SK-N-SH (cell line): Measurements from ENCODE around the gene WDR75. TPM values are rescaled to one million over a fixed set of nuclear protein-coding genes. Genes with fewer than 3 reads are reported as not detected.

Experiments
- CTCF ChIA-PET: fragments of 300-600, 350-600 bp; formaldehyde crosslinking; extraction: SDS; loops from one replicate; lab custom pipeline; 2021; lab: Yijun Ruan, JAX
- POLR2A ChIA-PET: fragments of 350-600 bp; sonication (Branson Sonifier 250); formaldehyde crosslinking; extraction: SDS; loops from one replicate; lab custom pipeline; 2020; ENCODE audit warnings: antibody characterized with exemption, inconsistent platforms; lab: Yijun Ruan, JAX
- DNase-seq: peaks from one replicate; pipeline ENCODE4 v3.0.0; 2012
- H2AFZ ChIP-seq: fragments of 200-600 bp; sonication (generic); 2 replicates; pipeline ENCODE4 v1.8.1; 2016; ENCODE audit warnings: antibody characterized with exemption, mild to moderate bottlenecking, low read depth
- H3F3A ChIP-seq: fragments of 200-600 bp; sonication (generic); replicated peaks from 2 replicates; pipeline ENCODE3; 2016; ENCODE audit warnings: antibody characterized with exemption, mild to moderate bottlenecking; ENCODE audit not compliant: insufficient read depth
- H3K27ac ChIP-seq, 2 experiments: fragments of 200-500 bp in 1 of 2; fragments of 200-600 bp in 1 of 2; sonication (Bioruptor generic) in 1 of 2; sonication (generic), shearing (Covaris generic) in 1 of 2; 2 replicates each; pipeline versions ENCODE4 v1.5.1 to v1.6.1; 2014 to 2016; ENCODE audit warnings: low read depth in 2 of 2, inconsistent platforms in 1 of 2, low read length in 1 of 2, mild to moderate bottlenecking in 1 of 2, mixed read lengths in 1 of 2
- H3K27me3 ChIP-seq: fragments of 200-600 bp; sonication (generic), shearing (Covaris generic); 2 replicates; pipeline ENCODE4 v1.6.1; 2016; ENCODE audit warnings: mixed run types; ENCODE audit not compliant: insufficient read depth
- H3K36me3 ChIP-seq, 2 experiments: fragments of 200-500 bp in 1 of 2; fragments of 200-600 bp in 1 of 2; sonication (Bioruptor generic) in 1 of 2; sonication (generic) in 1 of 2; replicated peaks in 1 of 2; 2 replicates each; pipeline versions ENCODE3 to v1.5.1; 2014 to 2016; ENCODE audit warnings: low read length in 1 of 2, mild to moderate bottlenecking in 1 of 2; ENCODE audit not compliant: insufficient read depth in 2 of 2, control insufficient read depth in 1 of 2
- H3K4me1 ChIP-seq, 2 experiments: fragments of 200-500 bp in 1 of 2; fragments of 200-600 bp in 1 of 2; sonication (Bioruptor generic) in 1 of 2; sonication (generic), shearing (Covaris generic) in 1 of 2; 2 replicates each; pipeline versions ENCODE4 v1.5.1 to v1.6.1; 2014 to 2016; ENCODE audit warnings: low read depth in 1 of 2, low read length in 1 of 2, mixed run types in 1 of 2; ENCODE audit not compliant: insufficient read depth in 2 of 2, control insufficient read depth in 1 of 2
- H3K4me2 ChIP-seq: fragments of 200-600 bp; sonication (generic), shearing (Covaris generic); 2 replicates; pipeline ENCODE4 v1.6.1; 2017; ENCODE audit warnings: mixed run types
- H3K4me3 ChIP-seq, 2 experiments: fragments of 200-500 bp in 1 of 2; fragments of 200-600 bp in 1 of 2; sonication (Bioruptor generic) in 1 of 2; sonication (generic), shearing (Covaris generic) in 1 of 2; 2 replicates each; pipeline versions ENCODE4 v1.5.1 to v1.8.1; 2014 to 2016; ENCODE audit warnings: low read depth in 2 of 2, inconsistent platforms in 1 of 2, low read length in 1 of 2, mild to moderate bottlenecking in 1 of 2, mixed read lengths in 1 of 2, moderate library complexity in 1 of 2
- H3K79me2 ChIP-seq: fragments of 200-600 bp; sonication (generic); 2 replicates; pipeline ENCODE4 v1.8.1; 2017; ENCODE audit warnings: mild to moderate bottlenecking; ENCODE audit not compliant: insufficient read depth
- H3K9ac ChIP-seq: fragments of 200-600 bp; sonication (generic); 2 replicates; pipeline ENCODE4 v1.6.1; 2017; ENCODE audit warnings: mixed run types
- H3K9me2 ChIP-seq: fragments of 200-600 bp; sonication (generic); 2 replicates; pipeline ENCODE4 v1.6.1; 2017; ENCODE audit warnings: mixed run types
- H3K9me3 ChIP-seq: fragments of 200-600 bp; sonication (generic); 2 replicates; pipeline ENCODE4 v1.6.1; 2017; ENCODE audit warnings: mixed run types, mild to moderate bottlenecking, moderate library complexity
- H4K20me1 ChIP-seq: fragments of 200-600 bp; sonication (generic); 2 replicates; pipeline ENCODE4 v1.6.1; 2017; ENCODE audit warnings: mild to moderate bottlenecking, mixed run types; ENCODE audit not compliant: insufficient read depth
- ELF1 ChIP-seq: IDR thresholded peaks from 2 replicates; pipeline ENCODE4 v1.4.0; 2012
- EP300 ChIP-seq, 2 experiments: IDR thresholded peaks; 2 replicates each; pipeline versions ENCODE4 v1.4.0 to v1.6.1; 2012; ENCODE audit warnings: borderline replicate concordance in 1 of 2, low read depth in 1 of 2, low read length in 1 of 2
- EZH2phosphoT487 ChIP-seq: fragments of 200-600 bp; sonication (generic); IDR thresholded peaks from 2 replicates; pipeline ENCODE4 v1.6.1; 2017; ENCODE audit warnings: low read depth, mixed run types, mild to moderate bottlenecking, antibody characterized with exemption, moderate library complexity, borderline replicate concordance
- FOSL2 ChIP-seq: IDR thresholded peaks from 2 replicates; pipeline ENCODE4 v1.4.0; 2012; ENCODE audit warnings: low read depth, mild to moderate bottlenecking, moderate library complexity, borderline replicate concordance
- GATA2 ChIP-seq: sonication (generic); formaldehyde crosslinking; IDR thresholded peaks from 2 replicates; pipeline ENCODE4 v1.5.0; 2020; ENCODE audit warnings: mild to moderate bottlenecking, missing genetic modification reagents
- MXI1 ChIP-seq: IDR thresholded peaks from 2 replicates; pipeline ENCODE4 v1.6.1; 2012; ENCODE audit warnings: mild to moderate bottlenecking, low read depth, low read length, improper control_type of control experiment
- NFIC ChIP-seq: IDR thresholded peaks from 2 replicates; pipeline ENCODE4 v1.4.0; 2012; ENCODE audit warnings: borderline replicate concordance
- POLR2AphosphoS5 ChIP-seq: IDR thresholded peaks from 2 replicates; pipeline ENCODE4 v1.6.1; 2012; ENCODE audit warnings: low read depth, low read length
- RAD21 ChIP-seq: IDR thresholded peaks from 2 replicates; pipeline ENCODE4 v1.6.1; 2012; ENCODE audit warnings: mild to moderate bottlenecking, low read length
- RCOR1 ChIP-seq: fragments of 150-350 bp; IDR thresholded peaks from 2 replicates; pipeline ENCODE4 v1.6.1; 2017; ENCODE audit warnings: antibody characterized with exemption, low read length
- RXRA ChIP-seq: IDR thresholded peaks from 2 replicates; pipeline ENCODE4 v1.4.0; 2012; ENCODE audit warnings: low read depth, mild to moderate bottlenecking, borderline replicate concordance
- SMC3 ChIP-seq: IDR thresholded peaks from 2 replicates; pipeline ENCODE4 v1.6.1; 2012; ENCODE audit warnings: low read depth, low read length, improper control_type of control experiment
- TAF1 ChIP-seq: IDR thresholded peaks from 2 replicates; pipeline ENCODE4 v1.6.1; 2012; ENCODE audit warnings: low read depth, mild to moderate bottlenecking, low read length, moderate library complexity, borderline replicate concordance
- WGBS: methylation state at CpG from one replicate; pipeline ENCODE4 v1.1.6; 2017; ENCODE audit warnings: low lambda C conversion rate; 5-methylcytosine and 5-hydroxymethylcytosine counted together
- polyA plus RNA-seq, 3 experiments: library from polyadenylated mRNA; depleted of rRNA; stranded (reverse); fragments of >200 nt; gene quantifications; 2 replicates each; pipeline ENCODE4 v1.2.3, GENCODE V29; 2012
- TF ChIP-seq, protein P1 (sequence below): IDR thresholded peaks from 2 replicates; pipeline ENCODE4 v1.6.1; 2012; ENCODE audit warnings: mild to moderate bottlenecking, low read depth, low read length, moderate library complexity
- TF ChIP-seq, protein P2 (sequence below): fragments of 200-600 bp; sonication (generic); IDR thresholded peaks from 2 replicates; pipeline ENCODE4 v1.6.1; 2017; ENCODE audit warnings: antibody characterized with exemption, mild to moderate bottlenecking, moderate library complexity
- TF ChIP-seq, protein P3 (sequence below): fragments of 150-350 bp; IDR thresholded peaks from 2 replicates; pipeline ENCODE4 v1.6.1; 2017; ENCODE audit warnings: antibody characterized with exemption, low read length, low read depth, borderline replicate concordance
- TF ChIP-seq, protein P4 (sequence below): IDR thresholded peaks from 2 replicates; pipeline ENCODE4 v1.4.0; 2012; ENCODE audit warnings: low read depth, borderline replicate concordance
- TF ChIP-seq, protein P5 (sequence below): IDR thresholded peaks from 2 replicates; pipeline ENCODE4 v1.4.0; 2012; ENCODE audit warnings: low read depth, borderline replicate concordance

The WDR75 gene
- polyA plus RNA-seq, 1 of the 3 experiments (the other 2 are of a cell fraction): 25.6 TPM

DNA sequence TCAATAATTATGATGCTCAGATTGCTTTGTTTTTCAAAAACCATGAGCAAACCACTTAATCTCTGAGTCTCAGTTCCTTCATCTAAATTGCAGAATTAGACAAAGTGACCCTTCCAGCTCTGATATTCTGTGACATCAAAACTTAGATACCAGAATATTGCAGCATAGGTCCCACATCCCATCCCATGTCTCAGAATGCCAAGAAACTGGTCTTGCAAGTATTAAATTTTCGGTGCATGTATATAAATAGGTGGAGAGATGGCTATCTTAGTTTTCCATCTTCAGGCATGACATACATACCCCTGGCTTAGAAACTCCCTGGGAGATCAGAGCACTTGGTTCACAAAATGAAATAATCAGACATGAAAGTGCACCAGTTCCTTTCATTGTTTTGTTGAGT lies 39.8 kb downstream of the WDR75 start:
- H3K9me3 ChIP-seq: no peaks in the 10 kb centered on the region
- no peak overlapping the region for H3K27ac ChIP-seq
- no peaks in the 10 kb centered on the region for H4K20me1 ChIP-seq
- TF ChIP-seq, protein P1, sequence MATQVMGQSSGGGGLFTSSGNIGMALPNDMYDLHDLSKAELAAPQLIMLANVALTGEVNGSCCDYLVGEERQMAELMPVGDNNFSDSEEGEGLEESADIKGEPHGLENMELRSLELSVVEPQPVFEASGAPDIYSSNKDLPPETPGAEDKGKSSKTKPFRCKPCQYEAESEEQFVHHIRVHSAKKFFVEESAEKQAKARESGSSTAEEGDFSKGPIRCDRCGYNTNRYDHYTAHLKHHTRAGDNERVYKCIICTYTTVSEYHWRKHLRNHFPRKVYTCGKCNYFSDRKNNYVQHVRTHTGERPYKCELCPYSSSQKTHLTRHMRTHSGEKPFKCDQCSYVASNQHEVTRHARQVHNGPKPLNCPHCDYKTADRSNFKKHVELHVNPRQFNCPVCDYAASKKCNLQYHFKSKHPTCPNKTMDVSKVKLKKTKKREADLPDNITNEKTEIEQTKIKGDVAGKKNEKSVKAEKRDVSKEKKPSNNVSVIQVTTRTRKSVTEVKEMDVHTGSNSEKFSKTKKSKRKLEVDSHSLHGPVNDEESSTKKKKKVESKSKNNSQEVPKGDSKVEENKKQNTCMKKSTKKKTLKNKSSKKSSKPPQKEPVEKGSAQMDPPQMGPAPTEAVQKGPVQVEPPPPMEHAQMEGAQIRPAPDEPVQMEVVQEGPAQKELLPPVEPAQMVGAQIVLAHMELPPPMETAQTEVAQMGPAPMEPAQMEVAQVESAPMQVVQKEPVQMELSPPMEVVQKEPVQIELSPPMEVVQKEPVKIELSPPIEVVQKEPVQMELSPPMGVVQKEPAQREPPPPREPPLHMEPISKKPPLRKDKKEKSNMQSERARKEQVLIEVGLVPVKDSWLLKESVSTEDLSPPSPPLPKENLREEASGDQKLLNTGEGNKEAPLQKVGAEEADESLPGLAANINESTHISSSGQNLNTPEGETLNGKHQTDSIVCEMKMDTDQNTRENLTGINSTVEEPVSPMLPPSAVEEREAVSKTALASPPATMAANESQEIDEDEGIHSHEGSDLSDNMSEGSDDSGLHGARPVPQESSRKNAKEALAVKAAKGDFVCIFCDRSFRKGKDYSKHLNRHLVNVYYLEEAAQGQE: no peak
- TF ChIP-seq, protein P2, sequence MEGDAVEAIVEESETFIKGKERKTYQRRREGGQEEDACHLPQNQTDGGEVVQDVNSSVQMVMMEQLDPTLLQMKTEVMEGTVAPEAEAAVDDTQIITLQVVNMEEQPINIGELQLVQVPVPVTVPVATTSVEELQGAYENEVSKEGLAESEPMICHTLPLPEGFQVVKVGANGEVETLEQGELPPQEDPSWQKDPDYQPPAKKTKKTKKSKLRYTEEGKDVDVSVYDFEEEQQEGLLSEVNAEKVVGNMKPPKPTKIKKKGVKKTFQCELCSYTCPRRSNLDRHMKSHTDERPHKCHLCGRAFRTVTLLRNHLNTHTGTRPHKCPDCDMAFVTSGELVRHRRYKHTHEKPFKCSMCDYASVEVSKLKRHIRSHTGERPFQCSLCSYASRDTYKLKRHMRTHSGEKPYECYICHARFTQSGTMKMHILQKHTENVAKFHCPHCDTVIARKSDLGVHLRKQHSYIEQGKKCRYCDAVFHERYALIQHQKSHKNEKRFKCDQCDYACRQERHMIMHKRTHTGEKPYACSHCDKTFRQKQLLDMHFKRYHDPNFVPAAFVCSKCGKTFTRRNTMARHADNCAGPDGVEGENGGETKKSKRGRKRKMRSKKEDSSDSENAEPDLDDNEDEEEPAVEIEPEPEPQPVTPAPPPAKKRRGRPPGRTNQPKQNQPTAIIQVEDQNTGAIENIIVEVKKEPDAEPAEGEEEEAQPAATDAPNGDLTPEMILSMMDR: no peak
- no peak for TF ChIP-seq RCOR1
- TF ChIP-seq MXI1: no peak
- no peak for TF ChIP-seq TAF1
- TF ChIP-seq, protein P3, sequence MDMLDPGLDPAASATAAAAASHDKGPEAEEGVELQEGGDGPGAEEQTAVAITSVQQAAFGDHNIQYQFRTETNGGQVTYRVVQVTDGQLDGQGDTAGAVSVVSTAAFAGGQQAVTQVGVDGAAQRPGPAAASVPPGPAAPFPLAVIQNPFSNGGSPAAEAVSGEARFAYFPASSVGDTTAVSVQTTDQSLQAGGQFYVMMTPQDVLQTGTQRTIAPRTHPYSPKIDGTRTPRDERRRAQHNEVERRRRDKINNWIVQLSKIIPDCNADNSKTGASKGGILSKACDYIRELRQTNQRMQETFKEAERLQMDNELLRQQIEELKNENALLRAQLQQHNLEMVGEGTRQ: no peak
- no peak for TF ChIP-seq ELF1
- TF ChIP-seq RXRA: no peak
- TF ChIP-seq POLR2AphosphoS5: no peak
- TF ChIP-seq EP300 (IDR thresholded peaks at IDR 0.05; ENCODE audit: borderline replicate concordance in 1 of 2, low read depth in 1 of 2, low read length in 1 of 2): no peak
- TF ChIP-seq GATA2: no peak
- no peak for TF ChIP-seq NFIC
- TF ChIP-seq, protein P4, sequence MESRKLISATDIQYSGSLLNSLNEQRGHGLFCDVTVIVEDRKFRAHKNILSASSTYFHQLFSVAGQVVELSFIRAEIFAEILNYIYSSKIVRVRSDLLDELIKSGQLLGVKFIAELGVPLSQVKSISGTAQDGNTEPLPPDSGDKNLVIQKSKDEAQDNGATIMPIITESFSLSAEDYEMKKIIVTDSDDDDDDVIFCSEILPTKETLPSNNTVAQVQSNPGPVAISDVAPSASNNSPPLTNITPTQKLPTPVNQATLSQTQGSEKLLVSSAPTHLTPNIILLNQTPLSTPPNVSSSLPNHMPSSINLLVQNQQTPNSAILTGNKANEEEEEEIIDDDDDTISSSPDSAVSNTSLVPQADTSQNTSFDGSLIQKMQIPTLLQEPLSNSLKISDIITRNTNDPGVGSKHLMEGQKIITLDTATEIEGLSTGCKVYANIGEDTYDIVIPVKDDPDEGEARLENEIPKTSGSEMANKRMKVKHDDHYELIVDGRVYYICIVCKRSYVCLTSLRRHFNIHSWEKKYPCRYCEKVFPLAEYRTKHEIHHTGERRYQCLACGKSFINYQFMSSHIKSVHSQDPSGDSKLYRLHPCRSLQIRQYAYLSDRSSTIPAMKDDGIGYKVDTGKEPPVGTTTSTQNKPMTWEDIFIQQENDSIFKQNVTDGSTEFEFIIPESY: no peak
- no peak for TF ChIP-seq EZH2phosphoT487
- TF ChIP-seq RAD21: no peak
- no peak for TF ChIP-seq FOSL2
- no peak for TF ChIP-seq SMC3
- TF ChIP-seq, protein P5, sequence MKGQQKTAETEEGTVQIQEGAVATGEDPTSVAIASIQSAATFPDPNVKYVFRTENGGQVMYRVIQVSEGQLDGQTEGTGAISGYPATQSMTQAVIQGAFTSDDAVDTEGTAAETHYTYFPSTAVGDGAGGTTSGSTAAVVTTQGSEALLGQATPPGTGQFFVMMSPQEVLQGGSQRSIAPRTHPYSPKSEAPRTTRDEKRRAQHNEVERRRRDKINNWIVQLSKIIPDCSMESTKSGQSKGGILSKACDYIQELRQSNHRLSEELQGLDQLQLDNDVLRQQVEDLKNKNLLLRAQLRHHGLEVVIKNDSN: no peak
- no peak overlapping the region for H2AFZ ChIP-seq
- H3K27me3 ChIP-seq: no peaks in the 10 kb centered on the region
- peaks cover 0 to 7% of the 10 kb centered on the region in 2 experiments; a peak in 1 of 4 replicates for H3K4me1 ChIP-seq
- no peak for DNase-seq
- no peaks in the 10 kb centered on the region for H3K79me2 ChIP-seq
- no peak overlapping the region for H3K4me3 ChIP-seq
- 100% methylated on average over 1 of the region's 1 CpG for WGBS
- no peak overlapping the region for H3K4me2 ChIP-seq
- ChIA-PET POLR2A (no interaction called here), CTCF (no interaction called here)
- no peak overlapping the region for H3K9ac ChIP-seq
- peaks cover 5 to 11% of the 10 kb centered on the region in 2 experiments for H3K36me3 ChIP-seq
- H3F3A ChIP-seq: peaks cover 7% of the 10 kb centered on the region
- no peaks in the 10 kb centered on the region for H3K9me2 ChIP-seq
